Measurements from ENCODE around the gene CLEC19A.

The CLEC19A gene

DNA sequence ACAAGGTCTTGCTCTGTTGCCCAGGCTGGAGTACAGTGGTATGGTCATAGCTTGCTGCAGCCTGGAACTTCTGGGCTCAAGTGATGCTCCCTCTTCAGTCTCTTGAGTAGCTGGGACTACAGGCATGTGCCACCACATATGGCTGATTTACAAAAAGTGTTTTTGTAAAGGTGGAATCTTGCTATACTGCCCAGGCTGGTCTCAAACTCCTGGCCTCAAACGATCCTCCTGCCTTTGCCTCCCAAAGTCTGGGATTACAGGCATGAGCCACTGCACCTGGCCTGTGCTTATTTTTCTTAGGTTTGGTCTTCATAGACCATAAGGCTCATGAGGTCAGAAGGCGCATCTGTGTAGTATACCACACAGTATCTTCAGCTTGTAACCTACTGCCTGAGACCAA, 5.3 kb downstream of the CLEC19A start:
- TF ChIP-seq, protein P1, sequence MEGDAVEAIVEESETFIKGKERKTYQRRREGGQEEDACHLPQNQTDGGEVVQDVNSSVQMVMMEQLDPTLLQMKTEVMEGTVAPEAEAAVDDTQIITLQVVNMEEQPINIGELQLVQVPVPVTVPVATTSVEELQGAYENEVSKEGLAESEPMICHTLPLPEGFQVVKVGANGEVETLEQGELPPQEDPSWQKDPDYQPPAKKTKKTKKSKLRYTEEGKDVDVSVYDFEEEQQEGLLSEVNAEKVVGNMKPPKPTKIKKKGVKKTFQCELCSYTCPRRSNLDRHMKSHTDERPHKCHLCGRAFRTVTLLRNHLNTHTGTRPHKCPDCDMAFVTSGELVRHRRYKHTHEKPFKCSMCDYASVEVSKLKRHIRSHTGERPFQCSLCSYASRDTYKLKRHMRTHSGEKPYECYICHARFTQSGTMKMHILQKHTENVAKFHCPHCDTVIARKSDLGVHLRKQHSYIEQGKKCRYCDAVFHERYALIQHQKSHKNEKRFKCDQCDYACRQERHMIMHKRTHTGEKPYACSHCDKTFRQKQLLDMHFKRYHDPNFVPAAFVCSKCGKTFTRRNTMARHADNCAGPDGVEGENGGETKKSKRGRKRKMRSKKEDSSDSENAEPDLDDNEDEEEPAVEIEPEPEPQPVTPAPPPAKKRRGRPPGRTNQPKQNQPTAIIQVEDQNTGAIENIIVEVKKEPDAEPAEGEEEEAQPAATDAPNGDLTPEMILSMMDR (conservative IDR thresholded peaks at IDR 0.05; ENCODE audit: low read depth, low read length), result no peak
- no peak overlapping the region for H3K4me3 ChIP-seq (ENCODE audit: low read depth, low read length)

GRCh38 chr16:19291475-19291874, 5.9 kb downstream of the CLEC19A start:
- no peak for DNase-seq (ENCODE audit: low read depth)
- TF ChIP-seq, protein P1 (conservative IDR thresholded peaks at IDR 0.05; ENCODE audit: low read depth, low read length), result no peak

More for the DNA sequence above, 5.3 kb downstream of the CLEC19A start:
- no peak for DNase-seq (ENCODE audit: low read depth)

DNA sequence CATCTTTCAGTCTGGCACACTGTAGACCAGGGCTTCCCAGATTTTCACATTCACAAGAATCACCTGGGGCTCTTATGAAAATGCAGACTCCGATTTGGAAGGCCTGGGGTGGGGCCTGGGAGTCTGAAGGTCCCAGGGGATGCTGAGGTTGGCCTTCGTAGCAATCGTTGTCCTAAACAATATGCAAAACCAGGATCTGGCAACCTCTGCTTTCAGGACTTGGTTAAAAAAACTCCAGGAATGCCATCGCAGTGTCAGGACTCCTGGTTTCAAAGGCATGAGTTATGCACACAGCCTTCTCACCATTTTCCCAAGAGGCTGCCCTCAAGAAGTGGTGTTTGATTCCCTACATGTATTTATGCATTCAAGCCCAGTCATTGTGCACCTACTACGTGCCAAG, 6.7 kb downstream of the CLEC19A start:
- no peak for DNase-seq (ENCODE audit: low read depth)
- TF ChIP-seq, protein P1 (conservative IDR thresholded peaks at IDR 0.05; ENCODE audit: low read depth, low read length), result no peak
- no peak overlapping the region for H3K4me3 ChIP-seq (ENCODE audit: low read depth, low read length)

More at GRCh38 chr16:19291475-19291874, 5.9 kb downstream of the CLEC19A start:
- no peak overlapping the region for H3K4me3 ChIP-seq (ENCODE audit: low read depth, low read length)

- DNase-seq (ENCODE audit: low read depth), result peak; percentile 3
- TF ChIP-seq, protein P1 (conservative IDR thresholded peaks at IDR 0.05; ENCODE audit: low read depth, low read length), result no peak
- H3K4me3 ChIP-seq (ENCODE audit: low read depth, low read length), result no peak overlapping the region
These were observed 8.7 kb downstream of the CLEC19A start for GRCh38 chr16:19294156-19294649.

GRCh38 chr16:19295393-19295792, 9.9 kb downstream of the CLEC19A start:
- TF ChIP-seq, protein P1 (conservative IDR thresholded peaks at IDR 0.05; ENCODE audit: low read depth, low read length), result no peak
- no peak for DNase-seq (ENCODE audit: low read depth)
- no peak overlapping the region for H3K4me3 ChIP-seq (ENCODE audit: low read depth, low read length)

GRCh38 chr16:19297454-19297853, 11.9 kb downstream of the CLEC19A start:
- no peak for DNase-seq (ENCODE audit: low read depth)
- H3K4me3 ChIP-seq (ENCODE audit: low read depth, low read length), result no peak overlapping the region
- TF ChIP-seq, protein P1 (conservative IDR thresholded peaks at IDR 0.05; ENCODE audit: low read depth, low read length), result no peak

- no peak for DNase-seq (ENCODE audit: low read depth)
- no peak overlapping the region for H3K4me3 ChIP-seq (ENCODE audit: low read depth, low read length)
- TF ChIP-seq, protein P1 (conservative IDR thresholded peaks at IDR 0.05; ENCODE audit: low read depth, low read length), result no peak
These were observed 14.0 kb downstream of the CLEC19A start for GRCh38 chr16:19299565-19299964.
